Activated T-cell treated with anti-CD3 and anti-CD28 coated beads, Interleukin-2, amount 50 U/mL, for 1 hour (primary cell): ENCODE results near the gene DCBLD1.

Experiments
- DNase-seq: peaks from one replicate; pipeline ENCODE4 v3.0.0-alpha.2; 2020

Gene DCBLD1

DNA sequence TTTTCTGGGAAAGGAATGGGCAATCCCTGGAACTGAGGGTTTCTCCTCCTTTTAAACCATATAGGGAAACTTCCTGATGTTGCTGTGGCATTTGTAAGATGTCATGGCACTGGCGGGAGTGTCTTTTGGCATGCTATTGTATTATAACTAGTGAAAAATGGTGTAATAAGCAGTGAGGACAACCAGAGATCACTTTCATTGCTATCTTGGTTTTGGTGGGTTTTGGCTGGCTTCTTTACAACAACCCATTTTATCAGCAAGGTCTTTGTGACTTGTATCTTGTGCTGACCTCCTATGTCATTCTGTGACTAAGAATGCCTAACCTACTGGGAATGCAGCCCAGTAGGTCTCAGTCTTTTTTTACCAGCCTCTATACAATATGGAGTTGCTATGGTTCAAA, 9.1 kb upstream of the DCBLD1 start:
- DNase-seq: no peak

DNA sequence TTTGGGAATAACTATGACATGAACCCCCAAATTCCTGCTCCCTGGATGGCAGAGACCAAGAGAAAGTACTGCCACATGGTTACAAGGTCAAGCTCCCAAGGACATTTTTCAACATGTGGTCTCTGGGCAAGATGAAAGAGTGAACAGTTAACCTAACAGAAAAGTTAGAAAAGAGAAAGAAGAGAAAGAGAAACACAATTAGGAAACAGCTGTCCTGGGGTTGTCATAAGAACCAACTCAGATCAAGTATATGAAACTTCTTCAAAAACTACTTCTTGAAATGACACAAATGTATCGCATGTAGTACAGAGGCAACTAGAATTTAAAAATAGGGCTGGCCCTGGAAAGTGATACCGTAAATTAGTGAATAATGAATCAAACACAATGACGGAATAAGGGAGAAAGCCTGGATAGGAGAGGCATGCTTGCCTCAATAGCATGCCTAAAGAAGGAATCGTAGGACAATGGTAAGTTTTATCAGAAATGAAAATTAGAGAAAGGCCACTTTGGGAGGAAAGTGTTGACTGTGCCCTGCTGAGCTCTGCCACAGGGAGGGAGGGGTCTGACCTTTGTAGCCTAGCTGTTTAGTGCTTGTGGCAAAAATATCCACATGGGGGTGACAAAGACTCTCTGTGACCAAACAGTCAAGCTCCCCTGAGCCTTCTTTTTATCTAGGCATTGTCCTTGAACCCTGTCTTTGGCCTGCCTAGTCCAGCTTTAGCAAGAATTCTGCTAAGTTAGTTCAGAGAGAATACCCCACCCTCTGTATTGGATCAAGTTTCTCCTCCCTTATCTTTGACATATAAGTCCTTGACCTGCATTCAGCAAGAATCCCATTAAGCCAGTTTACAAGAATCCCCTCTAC, 4.3 kb upstream of the DCBLD1 start:
- DNase-seq: no peak

DNA sequence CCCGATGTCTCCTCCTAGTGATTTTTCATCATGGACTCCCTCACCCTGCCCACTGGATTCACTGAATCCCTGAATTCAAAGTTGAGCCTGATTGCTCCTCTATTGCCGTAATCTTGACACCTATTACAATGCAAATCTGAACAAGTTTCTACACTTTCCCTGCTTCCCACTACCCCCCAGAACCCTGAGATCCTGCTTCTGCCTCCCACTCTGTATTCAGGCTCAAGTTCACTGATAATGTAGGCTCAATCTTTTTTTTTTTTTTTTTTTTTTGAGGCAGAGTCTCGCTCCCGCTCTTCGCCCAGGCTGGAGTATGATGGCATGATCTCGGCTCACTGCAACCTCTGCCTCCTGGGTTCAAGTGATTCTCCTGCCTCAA, 3.6 kb upstream of the DCBLD1 start:
- DNase-seq: no peak

GRCh38 chr6:117480651-117481050, 1.8 kb upstream of the DCBLD1 start:
- no peak for DNase-seq

GRCh38 chr6:117481278-117481925, 1.1 kb upstream of the DCBLD1 start:
- peak; percentile 37 for DNase-seq

GRCh38 chr6:117481926-117482239, 591 bp upstream of the DCBLD1 start:
- DNase-seq: no peak

DNA sequence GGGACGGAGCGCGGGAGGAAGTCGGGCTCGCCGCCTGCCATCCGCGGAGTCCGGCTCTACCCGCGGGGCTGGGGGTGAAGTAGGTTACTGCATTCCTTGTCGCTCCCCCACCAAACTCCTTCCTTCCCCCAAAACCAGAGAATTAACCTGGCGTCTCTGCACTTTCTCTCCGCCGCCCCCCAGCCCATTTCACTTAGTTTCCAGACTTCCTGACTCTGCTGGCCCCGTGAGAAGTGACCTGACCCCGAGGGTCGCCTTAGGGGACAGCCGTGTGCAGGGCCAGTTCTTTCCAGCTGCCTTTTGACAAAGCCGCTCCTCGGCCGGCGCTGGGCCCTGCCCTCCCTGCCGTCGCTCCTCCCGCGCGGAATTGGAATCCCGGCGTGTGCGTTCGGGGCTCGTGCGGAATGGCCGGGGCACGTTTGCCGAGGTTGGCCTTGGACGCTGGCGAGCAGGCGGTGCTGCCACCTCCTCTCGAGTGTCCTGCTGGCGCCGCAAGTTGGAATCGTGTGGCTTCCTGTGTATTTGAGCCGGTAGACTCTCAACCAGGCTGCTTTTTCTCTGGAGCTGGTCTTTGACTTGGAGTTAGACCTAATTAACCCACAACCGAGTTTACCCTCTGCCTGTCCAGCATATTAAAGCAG, 650 bp downstream of the DCBLD1 start:
- DNase-seq: peak; percentile 28

DNA sequence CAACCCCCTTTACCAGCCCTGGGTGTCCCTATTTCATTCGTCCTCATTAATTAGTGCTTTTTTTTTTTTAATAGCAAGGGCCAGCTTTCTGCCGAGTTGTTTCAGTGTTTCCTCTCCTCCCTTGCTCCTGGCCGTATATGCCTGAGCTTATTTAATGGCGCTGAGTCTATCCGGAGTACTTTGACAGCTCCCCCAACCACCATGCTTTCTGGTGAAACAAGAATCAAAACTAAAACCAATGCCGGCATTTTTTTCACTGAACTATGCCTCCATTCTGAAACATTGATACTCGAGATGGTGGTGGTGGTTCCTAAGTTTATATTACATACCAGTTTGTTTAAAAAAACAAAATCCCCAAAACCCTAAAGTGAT, 1.2 kb downstream of the DCBLD1 start:
- DNase-seq: no peak

DNA sequence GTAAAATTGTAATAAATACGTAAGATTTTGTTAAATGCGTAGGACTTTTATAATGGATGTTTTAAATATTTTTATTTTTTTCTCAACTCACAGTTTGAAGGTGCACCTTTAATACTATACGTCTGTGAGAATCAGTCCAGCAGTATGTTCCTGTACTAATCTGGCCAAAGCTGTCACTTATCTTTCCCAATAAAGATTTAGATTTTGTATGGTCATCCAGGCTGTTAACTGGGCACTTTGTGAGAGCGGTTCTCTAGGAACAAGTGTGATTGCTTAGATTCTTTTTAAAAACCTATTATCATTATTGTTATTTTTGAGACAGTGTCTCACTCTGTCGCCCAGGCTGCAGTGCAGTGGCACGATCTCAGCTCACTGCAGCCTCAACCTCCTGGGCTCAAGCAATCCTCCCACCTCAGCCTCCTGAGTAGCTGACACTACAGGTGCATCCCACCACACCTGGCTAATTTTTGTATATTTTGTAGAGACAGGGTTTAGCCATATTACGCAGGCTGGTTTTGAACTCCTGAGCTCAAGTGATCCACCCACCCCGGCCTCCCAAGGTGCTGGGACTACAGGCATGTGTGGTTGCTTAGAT, 1.7 kb downstream of the DCBLD1 start:
- no peak for DNase-seq

GRCh38 chr6:117485433-117485832, 3.0 kb downstream of the DCBLD1 start:
- no peak for DNase-seq

DNA sequence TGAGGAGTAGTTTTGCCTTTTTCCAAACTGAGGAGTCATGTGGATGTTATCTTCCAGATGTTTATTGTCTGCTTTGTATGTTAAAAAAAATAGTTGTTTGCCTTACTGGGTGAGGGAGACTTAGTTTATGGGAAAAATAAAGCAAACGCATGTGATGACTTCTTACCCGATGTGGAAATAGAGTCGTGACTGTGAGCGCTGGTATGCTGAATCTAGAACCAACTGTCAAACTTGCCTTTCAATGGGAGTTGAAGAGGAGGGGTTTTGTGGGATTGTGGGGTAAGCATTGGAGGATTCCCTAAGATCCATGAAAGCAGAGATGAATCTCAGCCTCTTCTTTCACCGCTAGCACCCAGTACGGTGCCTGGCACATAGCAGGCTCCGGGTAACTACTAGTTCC, 5.3 kb downstream of the DCBLD1 start:
- DNase-seq: no peak

DNA sequence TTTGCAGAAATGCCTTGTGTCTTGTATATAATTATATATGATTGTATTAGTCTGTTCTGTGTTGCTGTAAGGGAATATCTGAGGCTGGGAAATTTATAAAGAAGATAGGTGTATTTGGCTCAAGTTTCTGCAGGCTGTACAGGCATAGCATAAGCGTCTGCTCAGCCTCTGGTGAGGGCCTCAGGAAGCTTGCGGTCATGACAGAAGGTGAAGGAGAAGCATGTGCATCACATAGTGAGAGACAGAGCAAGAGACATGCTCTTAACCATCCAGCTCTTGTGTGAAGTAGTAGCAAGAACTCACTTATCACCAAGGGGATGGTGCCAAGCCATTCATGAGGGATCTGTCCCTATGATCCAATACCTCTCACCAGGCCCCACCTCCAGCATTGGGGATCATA, 6.5 kb downstream of the DCBLD1 start:
- DNase-seq: no peak

GRCh38 chr6:117491916-117492315, 9.4 kb downstream of the DCBLD1 start:
- no peak for DNase-seq

GRCh38 chr6:117493470-117493869, 11.0 kb downstream of the DCBLD1 start:
- no peak for DNase-seq

DNA sequence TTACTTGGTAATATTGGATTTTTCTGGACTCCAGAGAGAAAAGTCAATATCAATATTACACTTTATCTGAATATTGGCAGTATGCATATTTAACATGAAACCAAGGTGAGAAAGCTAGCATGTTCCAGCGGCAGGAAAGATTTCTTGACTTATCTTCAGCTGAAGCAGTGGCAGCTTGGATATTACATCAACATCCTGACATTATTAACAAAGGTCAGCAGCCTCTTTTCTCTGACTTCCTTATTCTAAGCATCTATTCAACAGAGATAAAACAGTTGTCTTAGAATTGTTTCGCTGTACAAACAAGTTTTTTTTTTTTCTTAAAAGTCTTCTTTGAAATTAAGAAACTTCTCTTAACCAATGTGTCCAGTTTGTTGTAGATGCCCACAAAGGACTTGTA, 11.8 kb downstream of the DCBLD1 start:
- DNase-seq: no peak

DNA sequence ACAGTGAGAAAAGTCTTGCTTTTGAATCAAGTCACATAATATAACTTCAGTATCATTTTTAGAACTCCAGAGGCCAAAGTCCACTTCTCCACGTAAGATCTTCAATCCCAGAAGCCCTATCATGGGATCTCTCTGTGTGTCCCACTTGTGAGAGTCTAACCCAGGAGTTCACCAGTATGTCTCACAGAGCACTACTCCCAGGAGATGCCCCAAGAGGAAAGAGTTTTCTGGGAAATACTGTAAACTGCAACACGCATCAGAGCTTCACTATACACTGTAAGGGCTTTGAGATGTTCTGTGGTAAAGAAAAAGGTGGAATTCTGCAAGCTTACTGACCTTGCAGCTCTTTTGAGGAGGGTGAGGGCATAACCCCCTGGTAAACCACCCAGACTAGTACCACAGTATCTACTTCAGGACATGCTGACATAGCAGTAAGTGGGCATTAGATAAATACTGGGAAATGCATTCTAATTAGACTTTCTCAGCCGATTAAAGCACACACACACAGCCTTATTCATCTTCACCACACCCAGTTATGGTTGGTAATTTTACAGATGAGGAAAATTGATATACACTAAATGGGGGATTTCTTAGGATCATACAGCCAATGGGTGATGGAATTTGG, 12.3 kb downstream of the DCBLD1 start:
- DNase-seq: no peak

- DNase-seq: no peak
Observed at GRCh38 chr6:117495425-117495824, 13.0 kb downstream of the DCBLD1 start.

- no peak for DNase-seq
Observed at GRCh38 chr6:117495869-117496268, 13.4 kb downstream of the DCBLD1 start.

DNA sequence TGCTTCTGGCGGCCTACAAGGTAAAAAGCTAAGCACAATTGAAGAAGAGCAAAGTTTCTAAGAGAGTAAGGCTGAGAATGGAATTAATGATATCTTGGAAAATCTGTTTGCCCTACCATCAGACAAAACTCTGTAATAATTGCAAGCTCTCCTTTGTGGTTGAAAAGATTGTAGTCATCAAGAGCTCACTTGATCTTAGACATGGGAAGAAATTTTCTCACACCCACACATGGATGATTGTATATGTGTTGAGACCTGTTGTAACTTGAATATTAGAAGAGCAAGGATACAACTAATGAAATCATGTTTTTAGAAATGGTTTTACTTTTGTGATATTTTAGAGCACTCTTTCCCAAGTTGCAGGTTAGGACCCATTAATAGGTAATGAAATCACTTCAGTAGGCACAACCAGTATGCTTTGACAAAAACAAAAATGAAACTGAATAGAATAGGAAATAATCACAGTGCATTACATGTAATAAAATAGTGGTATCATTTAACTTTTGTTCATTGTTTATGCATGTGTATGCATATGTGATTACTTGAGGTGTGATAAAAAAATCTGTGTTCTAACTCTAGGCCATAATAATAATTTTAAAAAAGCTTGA, 14.0 kb downstream of the DCBLD1 start:
- DNase-seq: no peak

- no peak for DNase-seq
Observed at GRCh38 chr6:117497237-117497636, 14.8 kb downstream of the DCBLD1 start.

- no peak for DNase-seq
Observed at GRCh38 chr6:117498159-117498558, 15.7 kb downstream of the DCBLD1 start.

DNA sequence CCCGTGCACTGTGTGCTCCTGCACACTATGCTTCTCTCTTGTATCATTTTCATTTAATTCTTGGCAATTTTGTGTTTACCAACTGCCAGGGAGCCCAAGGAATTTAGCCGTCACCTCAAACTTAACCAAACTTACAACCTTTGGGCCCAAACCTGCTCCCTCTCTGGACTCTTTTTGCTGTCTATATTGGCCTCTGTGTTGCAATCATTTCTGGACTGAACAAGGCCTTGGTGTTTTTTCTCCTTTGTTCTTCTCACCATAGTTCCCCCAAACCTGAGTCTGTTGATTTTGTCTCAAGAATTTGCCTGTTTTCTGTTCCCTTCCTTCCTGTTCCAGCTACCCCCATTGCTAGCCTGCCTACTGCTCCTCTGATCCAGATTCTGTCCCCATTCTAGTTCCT, 19.2 kb downstream of the DCBLD1 start:
- DNase-seq: no peak

DNA sequence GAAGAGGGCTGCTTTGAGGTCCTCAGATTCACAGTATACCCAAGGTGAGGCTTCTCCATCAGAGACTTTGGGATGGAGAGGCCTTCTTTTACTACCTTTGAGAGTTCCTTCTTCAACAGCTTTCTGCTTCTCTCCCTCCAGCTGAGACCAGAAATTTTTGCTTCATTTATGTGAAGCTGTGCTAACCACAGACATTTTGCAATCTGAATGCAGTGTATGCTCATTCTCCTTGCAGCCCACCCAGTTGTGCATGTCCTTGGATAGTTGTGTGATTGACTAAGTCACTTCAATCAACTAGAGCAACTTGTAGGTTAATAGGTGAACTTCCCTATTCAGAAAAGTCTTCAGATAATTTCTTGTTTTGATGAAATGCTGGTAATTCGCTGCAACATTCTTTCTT, 20.1 kb downstream of the DCBLD1 start:
- no peak for DNase-seq
